HepG2 (cell line): ENCODE data around the gene SRRM3. TPM values are rescaled to one million over a fixed set of nuclear protein-coding genes. Genes with fewer than 3 reads are reported as not detected.
A peak's percentile ranks its signal among the peaks of the same experiment; 100 is the strongest.

Experiments
- CBX2 ChIP-seq, 2 experiments: fragments of 200-600 bp in 1 of 2; sonication (generic); formaldehyde crosslinking in 1 of 2; IDR thresholded peaks; 2 replicates each; pipeline versions ENCODE4 v1.7.0 to v1.8.1; 2018 to 2022; ENCODE audit warnings: low read depth in 2 of 2, low read length in 1 of 2, mild to moderate bottlenecking in 1 of 2, missing genetic modification reagents in 1 of 2
- CREM ChIP-seq, 2 experiments: sonication (generic) in 1 of 2; formaldehyde crosslinking in 1 of 2; IDR thresholded peaks; 2 replicates each; pipeline versions ENCODE4 v1.4.0 to v1.6.1; 2016 to 2020; ENCODE audit warnings: antibody characterized with exemption in 1 of 2, mild to moderate bottlenecking in 1 of 2, missing genetic modification reagents in 1 of 2
- MAFG ChIP-seq: sonication (generic); formaldehyde crosslinking; IDR thresholded peaks from 2 replicates; pipeline ENCODE4 v1.5.1; 2020; ENCODE audit warnings: mild to moderate bottlenecking, missing genetic modification reagents
- MBD4 ChIP-seq: IDR thresholded peaks from 2 replicates; pipeline ENCODE4 v1.6.1; 2012; ENCODE audit warnings: low read length, inconsistent platforms, borderline replicate concordance
- MIER3 ChIP-seq: IDR thresholded peaks from 2 replicates; pipeline ENCODE4 v1.6.1; 2016; ENCODE audit warnings: missing compliant biosample characterization, borderline replicate concordance
- NCOA5 ChIP-seq: sonication (generic); formaldehyde crosslinking; IDR thresholded peaks from 2 replicates; pipeline ENCODE4 v1.4.0; 2020; ENCODE audit warnings: missing genetic modification reagents
- NFIC ChIP-seq: IDR thresholded peaks from 2 replicates; pipeline ENCODE4 v1.6.1; 2012; ENCODE audit warnings: mild to moderate bottlenecking, low read length, inconsistent platforms
- POLR2AphosphoS2 ChIP-seq: IDR thresholded peaks from 2 replicates; pipeline ENCODE4 v1.6.1; 2011; ENCODE audit warnings: low read depth, low read length, improper control_type of control experiment
- SIN3B ChIP-seq: fragments of 150-350 bp; IDR thresholded peaks from 2 replicates; pipeline ENCODE4 v1.6.1; 2014; ENCODE audit warnings: low read length
- ZFP1 ChIP-seq: IDR thresholded peaks from 2 replicates; pipeline ENCODE4 v1.6.1; 2016
- ZFP37 ChIP-seq: sonication (generic); formaldehyde crosslinking; IDR thresholded peaks from 2 replicates; pipeline ENCODE4 v1.4.0; 2020; ENCODE audit warnings: missing genetic modification reagents, borderline replicate concordance
- ZNF143 ChIP-seq: sonication (generic); formaldehyde crosslinking; IDR thresholded peaks from 2 replicates; pipeline ENCODE4 v1.4.0; 2020; ENCODE audit warnings: missing genetic modification reagents
- ZNF256 ChIP-seq: sonication (generic); formaldehyde crosslinking; conservative IDR thresholded peaks from 2 replicates; pipeline ENCODE4 v1.4.0; 2020; ENCODE audit warnings: missing genetic modification reagents
- ZNF260 ChIP-seq: sonication (generic); formaldehyde crosslinking; IDR thresholded peaks from 2 replicates; pipeline ENCODE4 v1.4.0; 2020; ENCODE audit warnings: missing genetic modification reagents, low read depth, mild to moderate bottlenecking, borderline replicate concordance
- polyA plus RNA-seq, 8 experiments: library from polyadenylated mRNA; depleted of rRNA in 3 of 8; stranded (reverse) in 7 of 8; unstranded in 1 of 8; fragments of >200 nt; fragmentation: Illumina TruSeq in 4 of 8; extraction: Trizol in 4 of 8; gene quantifications; 2 replicates each; pipeline versions ENCODE4 v1.2.1 to v1.2.3, GENCODE V29; 2011 to 2016; ENCODE audit warnings: low read depth in 4 of 8, missing spikeins in 1 of 8, mixed read lengths in 1 of 8; ENCODE audit not compliant: insufficient read depth in 1 of 8
- total RNA-seq, 5 experiments: library from RNA; depleted of rRNA; stranded (reverse); fragments of >200 nt; fragmentation: Illumina TruSeq; extraction: Trizol; gene quantifications; 2 replicates each; pipeline ENCODE4 v1.2.3, GENCODE V29; 2016; ENCODE audit warnings: low read depth in 1 of 5
- TF ChIP-seq, protein P1 (sequence below): sonication (generic); formaldehyde crosslinking; IDR thresholded peaks from 2 replicates; pipeline ENCODE4 v1.8.1; 2023; ENCODE audit warnings: missing genetic modification reagents, inconsistent platforms, borderline replicate concordance
- TF ChIP-seq, protein P2 (sequence below): sonication (generic); formaldehyde crosslinking; IDR thresholded peaks from 2 replicates; pipeline ENCODE4 v1.5.1; 2020; ENCODE audit warnings: mild to moderate bottlenecking, missing genetic modification reagents, moderate library complexity
- TF ChIP-seq, protein P3 (sequence below): sonication (generic); formaldehyde crosslinking; IDR thresholded peaks from 2 replicates; pipeline ENCODE4 v1.5.0; 2020; ENCODE audit warnings: mild to moderate bottlenecking, missing genetic modification reagents
- TF ChIP-seq, protein P4 (sequence below): sonication (generic); formaldehyde crosslinking; IDR thresholded peaks from 2 replicates; pipeline ENCODE4 v1.4.0; 2020; ENCODE audit warnings: missing genetic modification reagents

The SRRM3 gene
- total and polyA plus RNA-seq, 2 of the 13 experiments (the other 11 are each of a cell fraction or from before 2014, with no cell fraction given) = 0.13 to 0.54 TPM

DNA sequence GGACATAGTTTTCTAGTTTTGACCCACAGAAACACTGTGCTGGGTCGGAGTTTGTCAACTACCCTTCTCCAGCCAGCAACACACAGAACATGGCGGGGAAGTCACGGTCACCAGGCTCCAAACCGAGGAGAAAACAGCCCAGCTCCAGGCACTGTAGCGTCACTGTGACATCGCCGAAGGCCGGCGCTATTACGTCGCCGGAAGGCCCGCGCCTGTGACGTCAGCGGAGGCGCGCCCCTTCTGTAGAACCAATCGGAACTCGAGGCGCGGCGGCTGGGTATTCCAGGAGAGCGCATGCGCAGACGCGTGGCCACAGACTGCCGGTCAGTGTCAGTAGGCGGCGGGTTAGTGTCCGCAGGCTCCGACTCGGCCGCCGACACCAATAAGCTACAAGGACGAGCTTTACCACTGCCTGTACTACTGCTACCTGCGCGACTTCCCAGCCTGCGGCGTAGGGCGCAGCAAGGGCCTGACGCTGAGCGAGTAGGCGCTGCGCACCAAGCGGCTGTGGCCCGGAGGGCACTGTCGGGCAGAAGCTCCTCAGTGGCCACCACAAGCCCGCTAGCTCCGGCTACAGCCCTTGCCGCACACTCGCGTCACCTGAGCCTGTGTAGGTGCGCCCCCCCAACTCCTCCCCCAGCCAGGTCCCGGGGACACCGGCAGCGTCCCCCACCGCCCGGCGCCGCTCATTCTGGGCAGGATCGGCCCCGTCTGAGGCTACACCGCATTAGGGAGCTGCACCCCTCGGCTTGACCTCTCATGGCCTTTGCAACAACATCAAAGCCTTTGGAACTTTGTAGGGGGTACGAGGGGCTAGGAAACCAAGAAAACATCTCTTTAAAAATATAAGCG lies 35.1 kb upstream of the SRRM3 start (continued):
- peak; percentile 70 for TF ChIP-seq ZNF143 (CRISPR knock-in tag)
- TF ChIP-seq NFIC = no peak
- TF ChIP-seq ZFP1 (CRISPR knock-in tag) = peak; percentile 34; the same call in 1 of the 2 replicates
- TF ChIP-seq ZNF260 (CRISPR knock-in tag) = no peak
- no peak for TF ChIP-seq MAFG (CRISPR knock-in tag)
- no peak for TF ChIP-seq MBD4
- 0 out of 2 replicates have a peak, but pooled peaks have one; percentile 33 for TF ChIP-seq ZFP37 (CRISPR knock-in tag)
- TF ChIP-seq, protein P1, sequence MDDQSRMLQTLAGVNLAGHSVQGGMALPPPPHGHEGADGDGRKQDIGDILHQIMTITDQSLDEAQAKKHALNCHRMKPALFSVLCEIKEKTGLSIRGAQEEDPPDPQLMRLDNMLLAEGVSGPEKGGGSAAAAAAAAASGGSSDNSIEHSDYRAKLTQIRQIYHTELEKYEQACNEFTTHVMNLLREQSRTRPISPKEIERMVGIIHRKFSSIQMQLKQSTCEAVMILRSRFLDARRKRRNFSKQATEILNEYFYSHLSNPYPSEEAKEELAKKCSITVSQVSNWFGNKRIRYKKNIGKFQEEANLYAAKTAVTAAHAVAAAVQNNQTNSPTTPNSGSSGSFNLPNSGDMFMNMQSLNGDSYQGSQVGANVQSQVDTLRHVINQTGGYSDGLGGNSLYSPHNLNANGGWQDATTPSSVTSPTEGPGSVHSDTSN (CRISPR knock-in tag) = no peak
- peak; percentile 79; the same call in 1 of the 2 replicates for TF ChIP-seq ZNF256
- no peak for TF ChIP-seq NCOA5
- TF ChIP-seq, protein P2, sequence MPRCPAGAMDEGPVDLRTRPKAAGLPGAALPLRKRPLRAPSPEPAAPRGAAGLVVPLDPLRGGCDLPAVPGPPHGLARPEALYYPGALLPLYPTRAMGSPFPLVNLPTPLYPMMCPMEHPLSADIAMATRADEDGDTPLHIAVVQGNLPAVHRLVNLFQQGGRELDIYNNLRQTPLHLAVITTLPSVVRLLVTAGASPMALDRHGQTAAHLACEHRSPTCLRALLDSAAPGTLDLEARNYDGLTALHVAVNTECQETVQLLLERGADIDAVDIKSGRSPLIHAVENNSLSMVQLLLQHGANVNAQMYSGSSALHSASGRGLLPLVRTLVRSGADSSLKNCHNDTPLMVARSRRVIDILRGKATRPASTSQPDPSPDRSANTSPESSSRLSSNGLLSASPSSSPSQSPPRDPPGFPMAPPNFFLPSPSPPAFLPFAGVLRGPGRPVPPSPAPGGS (CRISPR knock-in tag) = peak; percentile 70; the same call in 1 of the 2 replicates
- TF ChIP-seq, protein P3, sequence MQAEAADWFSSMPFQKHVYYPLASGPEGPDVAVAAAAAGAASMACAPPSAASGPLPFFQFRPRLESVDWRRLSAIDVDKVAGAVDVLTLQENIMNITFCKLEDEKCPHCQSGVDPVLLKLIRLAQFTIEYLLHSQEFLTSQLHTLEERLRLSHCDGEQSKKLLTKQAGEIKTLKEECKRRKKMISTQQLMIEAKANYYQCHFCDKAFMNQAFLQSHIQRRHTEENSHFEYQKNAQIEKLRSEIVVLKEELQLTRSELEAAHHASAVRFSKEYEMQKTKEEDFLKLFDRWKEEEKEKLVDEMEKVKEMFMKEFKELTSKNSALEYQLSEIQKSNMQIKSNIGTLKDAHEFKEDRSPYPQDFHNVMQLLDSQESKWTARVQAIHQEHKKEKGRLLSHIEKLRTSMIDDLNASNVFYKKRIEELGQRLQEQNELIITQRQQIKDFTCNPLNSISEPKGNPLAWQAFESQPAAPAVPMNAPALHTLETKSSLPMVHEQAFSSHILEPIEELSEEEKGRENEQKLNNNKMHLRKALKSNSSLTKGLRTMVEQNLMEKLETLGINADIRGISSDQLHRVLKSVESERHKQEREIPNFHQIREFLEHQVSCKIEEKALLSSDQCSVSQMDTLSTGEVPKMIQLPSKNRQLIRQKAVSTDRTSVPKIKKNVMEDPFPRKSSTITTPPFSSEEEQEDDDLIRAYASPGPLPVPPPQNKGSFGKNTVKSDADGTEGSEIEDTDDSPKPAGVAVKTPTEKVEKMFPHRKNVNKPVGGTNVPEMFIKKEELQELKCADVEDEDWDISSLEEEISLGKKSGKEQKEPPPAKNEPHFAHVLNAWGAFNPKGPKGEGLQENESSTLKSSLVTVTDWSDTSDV (CRISPR knock-in tag) = 0 out of 2 replicates have a peak, but pooled peaks have one; percentile 67
- TF ChIP-seq CBX2 (IDR thresholded peaks at IDR 0.05; ENCODE audit: low read depth, low read length) = no peak
- TF ChIP-seq CBX2 (CRISPR knock-in tag; IDR thresholded peaks at IDR 0.05; ENCODE audit: low read depth) = no peak
- TF ChIP-seq SIN3B = no peak
- TF ChIP-seq POLR2AphosphoS2 = no peak
- TF ChIP-seq, protein P4, sequence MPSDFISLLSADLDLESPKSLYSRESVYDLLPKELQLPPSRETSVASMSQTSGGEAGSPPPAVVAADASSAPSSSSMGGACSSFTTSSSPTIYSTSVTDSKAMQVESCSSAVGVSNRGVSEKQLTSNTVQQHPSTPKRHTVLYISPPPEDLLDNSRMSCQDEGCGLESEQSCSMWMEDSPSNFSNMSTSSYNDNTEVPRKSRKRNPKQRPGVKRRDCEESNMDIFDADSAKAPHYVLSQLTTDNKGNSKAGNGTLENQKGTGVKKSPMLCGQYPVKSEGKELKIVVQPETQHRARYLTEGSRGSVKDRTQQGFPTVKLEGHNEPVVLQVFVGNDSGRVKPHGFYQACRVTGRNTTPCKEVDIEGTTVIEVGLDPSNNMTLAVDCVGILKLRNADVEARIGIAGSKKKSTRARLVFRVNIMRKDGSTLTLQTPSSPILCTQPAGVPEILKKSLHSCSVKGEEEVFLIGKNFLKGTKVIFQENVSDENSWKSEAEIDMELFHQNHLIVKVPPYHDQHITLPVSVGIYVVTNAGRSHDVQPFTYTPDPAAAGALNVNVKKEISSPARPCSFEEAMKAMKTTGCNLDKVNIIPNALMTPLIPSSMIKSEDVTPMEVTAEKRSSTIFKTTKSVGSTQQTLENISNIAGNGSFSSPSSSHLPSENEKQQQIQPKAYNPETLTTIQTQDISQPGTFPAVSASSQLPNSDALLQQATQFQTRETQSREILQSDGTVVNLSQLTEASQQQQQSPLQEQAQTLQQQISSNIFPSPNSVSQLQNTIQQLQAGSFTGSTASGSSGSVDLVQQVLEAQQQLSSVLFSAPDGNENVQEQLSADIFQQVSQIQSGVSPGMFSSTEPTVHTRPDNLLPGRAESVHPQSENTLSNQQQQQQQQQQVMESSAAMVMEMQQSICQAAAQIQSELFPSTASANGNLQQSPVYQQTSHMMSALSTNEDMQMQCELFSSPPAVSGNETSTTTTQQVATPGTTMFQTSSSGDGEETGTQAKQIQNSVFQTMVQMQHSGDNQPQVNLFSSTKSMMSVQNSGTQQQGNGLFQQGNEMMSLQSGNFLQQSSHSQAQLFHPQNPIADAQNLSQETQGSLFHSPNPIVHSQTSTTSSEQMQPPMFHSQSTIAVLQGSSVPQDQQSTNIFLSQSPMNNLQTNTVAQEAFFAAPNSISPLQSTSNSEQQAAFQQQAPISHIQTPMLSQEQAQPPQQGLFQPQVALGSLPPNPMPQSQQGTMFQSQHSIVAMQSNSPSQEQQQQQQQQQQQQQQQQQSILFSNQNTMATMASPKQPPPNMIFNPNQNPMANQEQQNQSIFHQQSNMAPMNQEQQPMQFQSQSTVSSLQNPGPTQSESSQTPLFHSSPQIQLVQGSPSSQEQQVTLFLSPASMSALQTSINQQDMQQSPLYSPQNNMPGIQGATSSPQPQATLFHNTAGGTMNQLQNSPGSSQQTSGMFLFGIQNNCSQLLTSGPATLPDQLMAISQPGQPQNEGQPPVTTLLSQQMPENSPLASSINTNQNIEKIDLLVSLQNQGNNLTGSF (CRISPR knock-in tag) = 0 out of 2 replicates have a peak, but pooled peaks have one; percentile 63
- TF ChIP-seq MIER3 (CRISPR knock-in tag) = 0 out of 2 replicates have a peak, but pooled peaks have one; percentile 35
- peak; percentile 98 for TF ChIP-seq CREM (IDR thresholded peaks at IDR 0.05)
- TF ChIP-seq CREM (CRISPR knock-in tag; IDR thresholded peaks at IDR 0.05) = peak; percentile 80
